ENCODE results near the gene APBA1.
"Not testable (repeated sequence)": the region's sequence is repeated elsewhere in the genome, so short reads cannot be mapped to it uniquely, and the experiment has no call there.

Gene APBA1

GRCh38 chr9:69444791-69445190, 227.4 kb downstream of the APBA1 start:
- H3K36me3 Mint-ChIP-seq: no peaks in the 10 kb centered on the region
- H3K27ac Mint-ChIP-seq: no peak overlapping the region
- H3K4me3 Mint-ChIP-seq: no peak overlapping the region
- DNase-seq: no peak
- H3K4me1 Mint-ChIP-seq: no peaks in the 10 kb centered on the region
- no peaks in the 10 kb centered on the region for H3K27me3 Mint-ChIP-seq
- no peaks in the 10 kb centered on the region for H3K9me3 Mint-ChIP-seq
- CTCF ChIA-PET: no interaction called here

- no peak for DNase-seq
- Mint-ChIP-seq H3K36me3 (no peaks in the 10 kb centered on the region), H3K27ac (no peak overlapping the region), H3K4me1 (peaks cover 3% of the 10 kb centered on the region), H3K9me3 (no peaks in the 10 kb centered on the region), H3K27me3 (no peaks in the 10 kb centered on the region), H3K4me3 (no peak overlapping the region)
- CTCF ChIA-PET: no interaction called here
Measured at GRCh38 chr9:69444021-69444420, 228.2 kb downstream of the APBA1 start.

GRCh38 chr9:69443178-69443577, 229.0 kb downstream of the APBA1 start:
- Mint-ChIP-seq H3K27ac (no peak overlapping the region), H3K27me3 (no peaks in the 10 kb centered on the region), H3K4me1 (peaks cover 3% of the 10 kb centered on the region), H3K9me3 (no peaks in the 10 kb centered on the region), H3K36me3 (no peaks in the 10 kb centered on the region), H3K4me3 (no peak overlapping the region)
- CTCF ChIA-PET: no interaction called here
- no peak for DNase-seq

GRCh38 chr9:69442486-69442885, 229.7 kb downstream of the APBA1 start:
- no peak overlapping the region for H3K4me3 Mint-ChIP-seq
- H3K4me1 Mint-ChIP-seq: peaks cover 3% of the 10 kb centered on the region
- CTCF ChIA-PET: interaction anchor here (0.6 kb wide), 1 partner anchor 578 kb away, joined by 3 read pairs; no protein-coding TSS in a partner anchor
- H3K9me3 Mint-ChIP-seq: no peaks in the 10 kb centered on the region
- no peak overlapping the region for H3K27ac Mint-ChIP-seq
- no peaks in the 10 kb centered on the region for H3K27me3 Mint-ChIP-seq
- H3K36me3 Mint-ChIP-seq: no peaks in the 10 kb centered on the region
- no peak for DNase-seq

GRCh38 chr9:69440254-69440955, 231.8 kb downstream of the APBA1 start:
- not testable (repeated sequence) for H3K36me3 Mint-ChIP-seq

GRCh38 chr9:69439654-69440053, 232.5 kb downstream of the APBA1 start:
- H3K27me3 Mint-ChIP-seq, H3K4me1 Mint-ChIP-seq, H3K9me3 Mint-ChIP-seq, H3K27ac Mint-ChIP-seq, CTCF ChIA-PET, H3K36me3 Mint-ChIP-seq, DNase-seq, H3K4me3 Mint-ChIP-seq: not testable (repeated sequence)

More at GRCh38 chr9:69440254-69440955, 231.8 kb downstream of the APBA1 start:
- H3K4me1 Mint-ChIP-seq, DNase-seq, H3K4me3 Mint-ChIP-seq, H3K9me3 Mint-ChIP-seq, H3K27ac Mint-ChIP-seq, CTCF ChIA-PET, H3K27me3 Mint-ChIP-seq: not testable (repeated sequence)

- H3K27me3 Mint-ChIP-seq: no peaks in the 10 kb centered on the region
- no peak overlapping the region for H3K4me3 Mint-ChIP-seq
- CTCF ChIA-PET: interaction anchor here (0.8 kb wide), 1 partner anchor 12 kb away, joined by 5 read pairs; no protein-coding TSS in a partner anchor
- no peaks in the 10 kb centered on the region for H3K9me3 Mint-ChIP-seq
- no peak for DNase-seq
- no peak overlapping the region for H3K27ac Mint-ChIP-seq
- no peaks in the 10 kb centered on the region for H3K4me1 Mint-ChIP-seq
- H3K36me3 Mint-ChIP-seq: no peaks in the 10 kb centered on the region
Measured at GRCh38 chr9:69433968-69434367, 238.2 kb downstream of the APBA1 start.

- no peaks in the 10 kb centered on the region for H3K27me3 Mint-ChIP-seq
- DNase-seq: no peak
- no peak overlapping the region for H3K4me3 Mint-ChIP-seq
- no peaks in the 10 kb centered on the region for H3K4me1 Mint-ChIP-seq
- no peaks in the 10 kb centered on the region for H3K9me3 Mint-ChIP-seq
- no peak overlapping the region for H3K27ac Mint-ChIP-seq
- H3K36me3 Mint-ChIP-seq: no peaks in the 10 kb centered on the region
- CTCF ChIA-PET: interaction anchor here (0.8 kb wide), 1 partner anchor 12 kb away, joined by 5 read pairs; no protein-coding TSS in a partner anchor
Measured at GRCh38 chr9:69433392-69433791, 238.8 kb downstream of the APBA1 start.

GRCh38 chr9:69432623-69433022, 239.5 kb downstream of the APBA1 start:
- no peaks in the 10 kb centered on the region for H3K9me3 Mint-ChIP-seq
- H3K36me3 Mint-ChIP-seq: no peaks in the 10 kb centered on the region
- CTCF ChIA-PET: no interaction called here
- H3K4me1 Mint-ChIP-seq: no peaks in the 10 kb centered on the region
- H3K27me3 Mint-ChIP-seq: no peaks in the 10 kb centered on the region
- no peak overlapping the region for H3K4me3 Mint-ChIP-seq
- no peak overlapping the region for H3K27ac Mint-ChIP-seq
- no peak for DNase-seq

GRCh38 chr9:69431777-69432176, 240.4 kb downstream of the APBA1 start:
- no peak overlapping the region for H3K27ac Mint-ChIP-seq

GRCh38 chr9:69431203-69431602, 241.0 kb downstream of the APBA1 start:
- no peaks in the 10 kb centered on the region for H3K27me3 Mint-ChIP-seq
- no peak overlapping the region for H3K27ac Mint-ChIP-seq
- CTCF ChIA-PET: interaction anchor here (1.3 kb wide), 1 partner anchor 680 kb away, joined by 3 read pairs; no protein-coding TSS in a partner anchor
- no peak for DNase-seq
- H3K36me3 Mint-ChIP-seq: no peaks in the 10 kb centered on the region
- no peaks in the 10 kb centered on the region for H3K9me3 Mint-ChIP-seq
- H3K4me1 Mint-ChIP-seq: no peaks in the 10 kb centered on the region
- H3K4me3 Mint-ChIP-seq: no peak overlapping the region

More at GRCh38 chr9:69431777-69432176, 240.4 kb downstream of the APBA1 start:
- Mint-ChIP-seq H3K9me3 (no peaks in the 10 kb centered on the region), H3K36me3 (no peaks in the 10 kb centered on the region), H3K4me3 (no peak overlapping the region), H3K4me1 (no peaks in the 10 kb centered on the region), H3K27me3 (no peaks in the 10 kb centered on the region)
- CTCF ChIA-PET: no interaction called here
- DNase-seq: no peak

- Mint-ChIP-seq H3K36me3 (no peaks in the 10 kb centered on the region), H3K9me3 (no peaks in the 10 kb centered on the region), H3K4me3 (no peak overlapping the region), H3K27ac (no peak overlapping the region), H3K27me3 (no peaks in the 10 kb centered on the region), H3K4me1 (no peaks in the 10 kb centered on the region)
- DNase-seq: no peak
- CTCF ChIA-PET: interaction anchor here (1.3 kb wide), 1 partner anchor 681 kb away, joined by 3 read pairs; no protein-coding TSS in a partner anchor
Measured at GRCh38 chr9:69430206-69430605, 242.0 kb downstream of the APBA1 start.

- no peak for DNase-seq
- no peaks in the 10 kb centered on the region for H3K4me1 Mint-ChIP-seq
- H3K4me3 Mint-ChIP-seq: no peak overlapping the region
- no peaks in the 10 kb centered on the region for H3K9me3 Mint-ChIP-seq
- H3K36me3 Mint-ChIP-seq: no peaks in the 10 kb centered on the region
- no peak overlapping the region for H3K27ac Mint-ChIP-seq
- no peaks in the 10 kb centered on the region for H3K27me3 Mint-ChIP-seq
- CTCF ChIA-PET: no interaction called here
Measured at GRCh38 chr9:69429281-69429680, 242.9 kb downstream of the APBA1 start.

GRCh38 chr9:69428017-69428785, 244.0 kb downstream of the APBA1 start:
- H3K27ac Mint-ChIP-seq: no peak overlapping the region
- H3K4me3 Mint-ChIP-seq: no peak overlapping the region
- H3K4me1 Mint-ChIP-seq: no peaks in the 10 kb centered on the region
- no peaks in the 10 kb centered on the region for H3K36me3 Mint-ChIP-seq
- no peaks in the 10 kb centered on the region for H3K9me3 Mint-ChIP-seq
- no peaks in the 10 kb centered on the region for H3K27me3 Mint-ChIP-seq
- CTCF ChIA-PET: no interaction called here
- no peak for DNase-seq

GRCh38 chr9:69427286-69427685, 244.9 kb downstream of the APBA1 start:
- Mint-ChIP-seq H3K9me3 (no peaks in the 10 kb centered on the region), H3K4me1 (no peaks in the 10 kb centered on the region), H3K36me3 (no peaks in the 10 kb centered on the region), H3K4me3 (no peak overlapping the region), H3K27me3 (peaks cover 4% of the 10 kb centered on the region), H3K27ac (no peak overlapping the region)
- CTCF ChIA-PET: no interaction called here
- DNase-seq: no peak
